ENCODE measurements around the gene NCOA3.
A peak's percentile ranks its signal among the peaks of the same experiment; 100 is the strongest.

The NCOA3 gene

GRCh38 chr20:47676912-47677634 lies 175.4 kb downstream of the NCOA3 start:
- no peaks in the 10 kb centered on the region for H3K4me1 ChIP-seq (ENCODE audit: insufficient read depth, low read length, poor library complexity, severe bottlenecking)
- no peak overlapping the region for H3K4me2 ChIP-seq (ENCODE audit: low read depth, low read length, poor library complexity, severe bottlenecking)
- TF ChIP-seq CTCF (conservative IDR thresholded peaks at IDR 0.05; ENCODE audit: low read length) (no peak), EZH2phosphoT487 (IDR thresholded peaks at IDR 0.05; ENCODE audit: borderline replicate concordance) (no peak)
- H3K27me3 ChIP-seq (ENCODE audit: insufficient read depth, low read length, poor library complexity, severe bottlenecking), result no peaks in the 10 kb centered on the region
- no peaks in the 10 kb centered on the region for H3F3A ChIP-seq (ENCODE audit: low read depth)
- no peak overlapping the region for H2AFZ ChIP-seq (ENCODE audit: low read length)
- H3K9ac ChIP-seq (ENCODE audit: low read depth, low read length, poor library complexity, severe bottlenecking), result no peak overlapping the region
- H4K20me1 ChIP-seq (ENCODE audit: insufficient read depth, low read length, poor library complexity, severe bottlenecking), result no peaks in the 10 kb centered on the region
- H3K4me3 ChIP-seq (ENCODE audit: low read length, poor library complexity, severe bottlenecking), result no peak overlapping the region
- H3K79me2 ChIP-seq (ENCODE audit: insufficient read depth, low read length), result no peaks in the 10 kb centered on the region
- no peaks in the 10 kb centered on the region for H3K9me3 ChIP-seq (ENCODE audit: insufficient read depth, low read depth, low read length)
- H3K9me2 ChIP-seq (replicated peaks; ENCODE audit: low read depth, low read length), result no peaks in the 10 kb centered on the region
- H3K36me3 ChIP-seq (ENCODE audit: insufficient read depth, low read length), result no peaks in the 10 kb centered on the region

- no peaks in the 10 kb centered on the region for H3K36me3 ChIP-seq (ENCODE audit: insufficient read depth, low read length)
- no peaks in the 10 kb centered on the region for H3K4me1 ChIP-seq (ENCODE audit: insufficient read depth, low read length, poor library complexity, severe bottlenecking)
- H3F3A ChIP-seq (ENCODE audit: low read depth), result no peaks in the 10 kb centered on the region
- no peaks in the 10 kb centered on the region for H3K27me3 ChIP-seq (ENCODE audit: insufficient read depth, low read length, poor library complexity, severe bottlenecking)
- H3K4me2 ChIP-seq (ENCODE audit: low read depth, low read length, poor library complexity, severe bottlenecking), result no peak overlapping the region
- H3K9me2 ChIP-seq (replicated peaks; ENCODE audit: low read depth, low read length), result no peaks in the 10 kb centered on the region
- no peaks in the 10 kb centered on the region for H3K9me3 ChIP-seq (ENCODE audit: insufficient read depth, low read depth, low read length)
- H3K79me2 ChIP-seq (ENCODE audit: insufficient read depth, low read length), result no peaks in the 10 kb centered on the region
- H3K4me3 ChIP-seq (ENCODE audit: low read length, poor library complexity, severe bottlenecking), result no peak overlapping the region
- TF ChIP-seq CTCF (conservative IDR thresholded peaks at IDR 0.05; ENCODE audit: low read length) (peak; percentile 80), EZH2phosphoT487 (IDR thresholded peaks at IDR 0.05; ENCODE audit: borderline replicate concordance) (no peak)
- no peak overlapping the region for H2AFZ ChIP-seq (ENCODE audit: low read length)
- no peak overlapping the region for H3K9ac ChIP-seq (ENCODE audit: low read depth, low read length, poor library complexity, severe bottlenecking)
- no peaks in the 10 kb centered on the region for H4K20me1 ChIP-seq (ENCODE audit: insufficient read depth, low read length, poor library complexity, severe bottlenecking)
Observed at GRCh38 chr20:47677635-47678453, 176.2 kb downstream of the NCOA3 start.

- no peaks in the 10 kb centered on the region for H3K4me1 ChIP-seq (ENCODE audit: insufficient read depth, low read length, poor library complexity, severe bottlenecking)
- no peaks in the 10 kb centered on the region for H3K9me3 ChIP-seq (ENCODE audit: insufficient read depth, low read depth, low read length)
- H3K9ac ChIP-seq (ENCODE audit: low read depth, low read length, poor library complexity, severe bottlenecking), result no peak overlapping the region
- H4K20me1 ChIP-seq (ENCODE audit: insufficient read depth, low read length, poor library complexity, severe bottlenecking), result no peaks in the 10 kb centered on the region
- H3K9me2 ChIP-seq (replicated peaks; ENCODE audit: low read depth, low read length), result no peaks in the 10 kb centered on the region
- H3K27me3 ChIP-seq (ENCODE audit: insufficient read depth, low read length, poor library complexity, severe bottlenecking), result no peaks in the 10 kb centered on the region
- H2AFZ ChIP-seq (ENCODE audit: low read length), result no peak overlapping the region
- H3K4me2 ChIP-seq (ENCODE audit: low read depth, low read length, poor library complexity, severe bottlenecking), result no peak overlapping the region
- TF ChIP-seq CTCF (conservative IDR thresholded peaks at IDR 0.05; ENCODE audit: low read length) (no peak), EZH2phosphoT487 (IDR thresholded peaks at IDR 0.05; ENCODE audit: borderline replicate concordance) (no peak)
- no peaks in the 10 kb centered on the region for H3F3A ChIP-seq (ENCODE audit: low read depth)
- H3K4me3 ChIP-seq (ENCODE audit: low read length, poor library complexity, severe bottlenecking), result no peak overlapping the region
- H3K79me2 ChIP-seq (ENCODE audit: insufficient read depth, low read length), result no peaks in the 10 kb centered on the region
- H3K36me3 ChIP-seq (ENCODE audit: insufficient read depth, low read length), result no peaks in the 10 kb centered on the region
Observed at GRCh38 chr20:47678536-47678935, 176.8 kb downstream of the NCOA3 start.
